Hepatocyte (in vitro differentiated cells): ENCODE results near the gene DZIP3. TPM values are rescaled to one million over a fixed set of nuclear protein-coding genes. Genes with fewer than 3 reads are reported as not detected.
A peak's percentile ranks its signal among the peaks of the same experiment; 100 is the strongest.

Experiments used
- DNase-seq: peaks from one replicate; pipeline ENCODE4 v3.0.0-alpha.2; 2016; ENCODE audit warnings: low spot score
- H2AFZ ChIP-seq: fragments of 200-600 bp; sonication (generic); 2 replicates; pipeline ENCODE4 v1.6.0; 2016; ENCODE audit warnings: antibody characterized with exemption, mild to moderate bottlenecking
- H3K27ac ChIP-seq: fragments of 200-600 bp; sonication (generic); 2 replicates; pipeline ENCODE4 v1.5.1; 2016; ENCODE audit warnings: mild to moderate bottlenecking
- H3K27me3 ChIP-seq: fragments of 200-600 bp; sonication (generic); 2 replicates; pipeline ENCODE4 v1.6.1; 2016
- H3K36me3 ChIP-seq: fragments of 200-600 bp; sonication (generic); replicated peaks from 2 replicates; pipeline ENCODE4 v1.5.1; 2016; ENCODE audit warnings: low read depth; ENCODE audit not compliant: insufficient read depth
- H3K4me1 ChIP-seq: fragments of 200-600 bp; sonication (generic); 2 replicates; pipeline ENCODE4 v1.5.1; 2016; ENCODE audit warnings: mild to moderate bottlenecking, moderate library complexity; ENCODE audit not compliant: insufficient read depth
- H3K4me2 ChIP-seq: fragments of 200-600 bp; sonication (generic); 2 replicates; pipeline ENCODE4 v1.6.0; 2016
- H3K4me3 ChIP-seq: fragments of 200-600 bp; sonication (generic); 2 replicates; pipeline ENCODE4 v1.5.1; 2016; ENCODE audit warnings: mild to moderate bottlenecking
- H3K79me2 ChIP-seq: fragments of 200-600 bp; sonication (generic); 2 replicates; pipeline ENCODE4 v1.6.0; 2017; ENCODE audit warnings: mild to moderate bottlenecking
- H3K9me2 ChIP-seq: fragments of 200-600 bp; sonication (generic); replicated peaks from 2 replicates; pipeline ENCODE4 v1.6.0; 2017; ENCODE audit warnings: mild to moderate bottlenecking; ENCODE audit not compliant: insufficient read depth
- H3K9me3 ChIP-seq: fragments of 200-600 bp; sonication (generic); 2 replicates; pipeline ENCODE4 v1.5.1; 2016; ENCODE audit warnings: low read depth, mild to moderate bottlenecking
- H4K20me1 ChIP-seq: fragments of 200-600 bp; sonication (generic); 2 replicates; pipeline ENCODE4 v1.6.0; 2016; ENCODE audit warnings: mild to moderate bottlenecking; ENCODE audit not compliant: insufficient read depth, poor library complexity, severe bottlenecking
- EZH2 ChIP-seq: fragments of 200-600 bp; sonication (generic); IDR thresholded peaks from 2 replicates; pipeline ENCODE4 v1.6.1; 2016; ENCODE audit warnings: antibody characterized with exemption, mild to moderate bottlenecking, borderline replicate concordance
- EZH2phosphoT487 ChIP-seq: fragments of 200-600 bp; sonication (generic); IDR thresholded peaks from one replicate; pipeline ENCODE4 v1.6.1; 2018; ENCODE audit warnings: antibody characterized with exemption, mild to moderate bottlenecking, low read depth, moderate library complexity; ENCODE audit not compliant: unreplicated experiment, severe bottlenecking
- WGBS: methylation state at CpG from one replicate; pipeline ENCODE4 v1.1.6; 2016; ENCODE audit warnings: low lambda C conversion rate; ENCODE audit errors: missing lambda C conversion rate; 5-methylcytosine and 5-hydroxymethylcytosine counted together
- polyA plus RNA-seq: library from polyadenylated mRNA; unstranded; fragments of >200 nt; fragmentation: Nextera tagmentation; extraction: Ambion mirVana; gene quantifications from 2 replicates; pipeline ENCODE4 v1.2.1, GENCODE V29; 2016
- total RNA-seq: library from RNA; depleted of rRNA; stranded (reverse); fragments of >200 nt; gene quantifications from 2 replicates; pipeline ENCODE4 v1.2.3, GENCODE V29; 2014
- TF ChIP-seq, protein P1 (sequence below): fragments of 200-600 bp; sonication (generic); IDR thresholded peaks from 2 replicates; pipeline ENCODE4 v1.5.1; 2016; ENCODE audit warnings: antibody characterized with exemption, mild to moderate bottlenecking; ENCODE audit not compliant: poor library complexity

The DZIP3 gene, protein sequence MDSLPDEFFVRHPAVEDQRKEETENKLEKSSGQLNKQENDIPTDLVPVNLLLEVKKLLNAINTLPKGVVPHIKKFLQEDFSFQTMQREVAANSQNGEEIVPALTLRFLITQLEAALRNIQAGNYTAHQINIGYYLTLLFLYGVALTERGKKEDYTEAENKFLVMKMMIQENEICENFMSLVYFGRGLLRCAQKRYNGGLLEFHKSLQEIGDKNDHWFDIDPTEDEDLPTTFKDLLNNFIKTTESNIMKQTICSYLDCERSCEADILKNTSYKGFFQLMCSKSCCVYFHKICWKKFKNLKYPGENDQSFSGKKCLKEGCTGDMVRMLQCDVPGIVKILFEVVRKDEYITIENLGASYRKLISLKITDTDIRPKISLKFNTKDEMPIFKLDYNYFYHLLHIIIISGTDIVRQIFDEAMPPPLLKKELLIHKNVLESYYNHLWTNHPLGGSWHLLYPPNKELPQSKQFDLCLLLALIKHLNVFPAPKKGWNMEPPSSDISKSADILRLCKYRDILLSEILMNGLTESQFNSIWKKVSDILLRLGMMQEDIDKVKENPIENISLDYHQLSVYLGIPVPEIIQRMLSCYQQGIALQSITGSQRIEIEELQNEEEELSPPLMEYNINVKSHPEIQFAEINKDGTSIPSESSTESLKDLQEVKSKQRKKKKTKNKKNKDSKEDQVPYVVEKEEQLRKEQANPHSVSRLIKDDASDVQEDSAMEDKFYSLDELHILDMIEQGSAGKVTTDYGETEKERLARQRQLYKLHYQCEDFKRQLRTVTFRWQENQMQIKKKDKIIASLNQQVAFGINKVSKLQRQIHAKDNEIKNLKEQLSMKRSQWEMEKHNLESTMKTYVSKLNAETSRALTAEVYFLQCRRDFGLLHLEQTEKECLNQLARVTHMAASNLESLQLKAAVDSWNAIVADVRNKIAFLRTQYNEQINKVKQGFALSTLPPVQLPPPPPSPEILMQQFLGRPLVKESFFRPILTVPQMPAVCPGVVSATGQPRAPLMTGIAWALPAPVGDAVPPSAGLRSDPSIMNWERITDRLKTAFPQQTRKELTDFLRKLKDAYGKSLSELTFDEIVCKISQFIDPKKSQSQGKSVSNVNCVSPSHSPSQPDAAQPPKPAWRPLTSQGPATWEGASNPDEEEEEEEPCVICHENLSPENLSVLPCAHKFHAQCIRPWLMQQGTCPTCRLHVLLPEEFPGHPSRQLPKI
- 16.3 and 18.5 TPM in 2 replicates for total RNA-seq
- polyA plus RNA-seq, result 6.0 and 10.8 TPM in 2 replicates

- TF ChIP-seq EZH2phosphoT487, result no peak
- TF ChIP-seq EZH2, result no peak
- no peaks in the 10 kb centered on the region for H3K9me3 ChIP-seq
- peak within 1 kb of the TSS; percentile 83 for H2AFZ ChIP-seq
- no peaks in the 10 kb centered on the region for H3K36me3 ChIP-seq
- H3K4me2 ChIP-seq, result peak within 1 kb of the TSS; percentile 77
- peaks cover 47% of the 10 kb centered on the region for H3K79me2 ChIP-seq
- no peaks in the 10 kb centered on the region for H3K27me3 ChIP-seq
- no peaks in the 10 kb centered on the region for H3K9me2 ChIP-seq
- DNase-seq, result peak; percentile 96
- under 1% methylated on average over 58 of the region's 59 CpGs for WGBS
- H3K27ac ChIP-seq, result peak within 1 kb of the TSS; percentile 95
- H4K20me1 ChIP-seq, result no peaks in the 10 kb centered on the region
- H3K4me3 ChIP-seq, result peak within 1 kb of the TSS; percentile 68
- peaks cover 16% of the 10 kb centered on the region for H3K4me1 ChIP-seq
Observed at GRCh38 chr3:108589081-108589997, at the start of gene DZIP3, which contains the start of gene CIP2A. Gene DZIP3 (plus strand): TSS chr3:108589722. CDS start chr3:108605407, 15,685 bp downstream. Gene CIP2A (minus strand): TSS chr3:108589438. CDS start chr3:108589375, 63 bp downstream.

DNA sequence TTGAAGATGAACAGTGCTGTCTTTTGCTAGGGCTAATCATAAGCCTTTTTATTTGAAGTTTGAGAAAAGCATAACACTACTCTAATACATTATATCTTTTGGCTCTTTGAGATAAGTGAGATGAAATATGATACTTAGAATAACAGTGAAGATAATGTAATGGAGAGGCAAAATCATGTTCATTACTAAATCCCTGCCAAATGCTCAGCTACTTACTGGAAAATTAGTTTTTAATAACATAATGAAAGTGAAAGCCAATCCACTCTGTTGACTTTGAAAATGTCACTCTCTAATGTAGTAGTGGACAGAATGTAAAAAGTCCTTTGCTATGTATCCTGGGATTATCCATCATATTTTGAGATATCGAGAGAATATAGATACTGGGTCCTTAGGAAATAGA lies 43.3 kb upstream of the DZIP3 start:
- H2AFZ ChIP-seq, result peak overlapping the region; percentile 43
- H3K36me3 ChIP-seq, result no peaks in the 10 kb centered on the region
- no peaks in the 10 kb centered on the region for H3K9me2 ChIP-seq
- no peak overlapping the region for H3K27ac ChIP-seq
- H3K4me3 ChIP-seq, result no peak overlapping the region
- 100% methylated on average over 1 of the region's 1 CpG for WGBS
- DNase-seq, result no peak
- no peak for TF ChIP-seq EZH2
- TF ChIP-seq, protein P1, sequence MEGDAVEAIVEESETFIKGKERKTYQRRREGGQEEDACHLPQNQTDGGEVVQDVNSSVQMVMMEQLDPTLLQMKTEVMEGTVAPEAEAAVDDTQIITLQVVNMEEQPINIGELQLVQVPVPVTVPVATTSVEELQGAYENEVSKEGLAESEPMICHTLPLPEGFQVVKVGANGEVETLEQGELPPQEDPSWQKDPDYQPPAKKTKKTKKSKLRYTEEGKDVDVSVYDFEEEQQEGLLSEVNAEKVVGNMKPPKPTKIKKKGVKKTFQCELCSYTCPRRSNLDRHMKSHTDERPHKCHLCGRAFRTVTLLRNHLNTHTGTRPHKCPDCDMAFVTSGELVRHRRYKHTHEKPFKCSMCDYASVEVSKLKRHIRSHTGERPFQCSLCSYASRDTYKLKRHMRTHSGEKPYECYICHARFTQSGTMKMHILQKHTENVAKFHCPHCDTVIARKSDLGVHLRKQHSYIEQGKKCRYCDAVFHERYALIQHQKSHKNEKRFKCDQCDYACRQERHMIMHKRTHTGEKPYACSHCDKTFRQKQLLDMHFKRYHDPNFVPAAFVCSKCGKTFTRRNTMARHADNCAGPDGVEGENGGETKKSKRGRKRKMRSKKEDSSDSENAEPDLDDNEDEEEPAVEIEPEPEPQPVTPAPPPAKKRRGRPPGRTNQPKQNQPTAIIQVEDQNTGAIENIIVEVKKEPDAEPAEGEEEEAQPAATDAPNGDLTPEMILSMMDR, result no peak
- no peak for TF ChIP-seq EZH2phosphoT487
- H4K20me1 ChIP-seq, result no peaks in the 10 kb centered on the region
- H3K4me1 ChIP-seq, result no peaks in the 10 kb centered on the region
- H3K4me2 ChIP-seq, result peak overlapping the region; percentile 28
- H3K27me3 ChIP-seq, result no peaks in the 10 kb centered on the region
- no peaks in the 10 kb centered on the region for H3K9me3 ChIP-seq
- no peaks in the 10 kb centered on the region for H3K79me2 ChIP-seq

GRCh38 chr3:108546692-108547091 lies 42.8 kb upstream of the DZIP3 start:
- Histone ChIP-seq H4K20me1 (no peaks in the 10 kb centered on the region), H3K79me2 (no peaks in the 10 kb centered on the region), H3K9me3 (no peaks in the 10 kb centered on the region), H3K4me1 (no peaks in the 10 kb centered on the region), H2AFZ (peak overlapping the region; percentile 43), H3K4me2 (peak overlapping the region; percentile 28), H3K4me3 (no peak overlapping the region), H3K27me3 (no peaks in the 10 kb centered on the region), H3K36me3 (no peaks in the 10 kb centered on the region), H3K27ac (no peak overlapping the region), H3K9me2 (no peaks in the 10 kb centered on the region)
- no peak for DNase-seq
- TF ChIP-seq, protein P1, result no peak
- no peak for TF ChIP-seq EZH2phosphoT487
- no peak for TF ChIP-seq EZH2
- WGBS, result 94% methylated on average over 3 of the region's 3 CpGs
